ENCODE data around the gene HYKK. TPM values are rescaled to one million over a fixed set of nuclear protein-coding genes. Genes with fewer than 3 reads are reported as not detected.

The HYKK gene
- total and polyA plus RNA-seq, 9 of the 15 experiments (the other 6 are each of a cell fraction or from before 2014, with no cell fraction given) = 1.9 to 6.1 (median 4.3) TPM

DNA sequence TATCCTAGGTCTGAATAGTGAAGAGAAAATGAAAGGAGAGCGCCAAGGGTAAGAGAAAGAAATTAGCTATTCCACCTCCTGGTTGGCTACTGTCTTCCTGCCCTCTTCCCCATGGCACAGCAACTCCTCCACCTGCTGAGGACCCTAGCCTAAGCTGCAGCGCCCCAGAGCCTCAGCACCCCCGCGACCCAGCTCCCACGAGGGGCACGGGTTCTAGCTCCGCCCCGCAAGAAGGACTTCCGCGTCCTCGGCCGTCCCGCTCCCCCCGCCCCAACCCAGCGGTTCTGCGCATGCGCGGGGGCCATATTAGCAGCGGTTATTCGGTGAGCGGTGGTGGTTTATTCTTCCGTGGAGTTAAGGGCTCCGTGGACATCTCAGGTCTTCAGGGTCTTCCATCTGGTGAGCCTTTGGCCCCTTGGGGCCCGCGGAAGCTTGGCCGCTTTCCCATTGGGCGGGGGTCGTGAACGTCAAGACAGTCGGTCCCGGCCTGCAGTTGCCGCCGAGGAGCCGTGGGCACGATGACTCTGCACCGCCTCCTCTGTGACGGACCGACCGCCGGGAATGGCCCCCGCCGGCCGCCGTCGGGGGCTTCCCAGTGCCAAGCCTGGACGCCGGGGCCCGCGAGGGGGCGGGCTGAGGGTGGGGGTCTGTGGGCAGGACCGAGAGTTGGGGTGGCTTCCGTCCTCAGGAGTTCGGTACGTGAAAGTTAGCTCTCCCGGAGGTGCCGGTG is 32.9 kb downstream of the HYKK start, which contains the start of gene PSMA4 (continued):
- TF ChIP-seq, protein P1, sequence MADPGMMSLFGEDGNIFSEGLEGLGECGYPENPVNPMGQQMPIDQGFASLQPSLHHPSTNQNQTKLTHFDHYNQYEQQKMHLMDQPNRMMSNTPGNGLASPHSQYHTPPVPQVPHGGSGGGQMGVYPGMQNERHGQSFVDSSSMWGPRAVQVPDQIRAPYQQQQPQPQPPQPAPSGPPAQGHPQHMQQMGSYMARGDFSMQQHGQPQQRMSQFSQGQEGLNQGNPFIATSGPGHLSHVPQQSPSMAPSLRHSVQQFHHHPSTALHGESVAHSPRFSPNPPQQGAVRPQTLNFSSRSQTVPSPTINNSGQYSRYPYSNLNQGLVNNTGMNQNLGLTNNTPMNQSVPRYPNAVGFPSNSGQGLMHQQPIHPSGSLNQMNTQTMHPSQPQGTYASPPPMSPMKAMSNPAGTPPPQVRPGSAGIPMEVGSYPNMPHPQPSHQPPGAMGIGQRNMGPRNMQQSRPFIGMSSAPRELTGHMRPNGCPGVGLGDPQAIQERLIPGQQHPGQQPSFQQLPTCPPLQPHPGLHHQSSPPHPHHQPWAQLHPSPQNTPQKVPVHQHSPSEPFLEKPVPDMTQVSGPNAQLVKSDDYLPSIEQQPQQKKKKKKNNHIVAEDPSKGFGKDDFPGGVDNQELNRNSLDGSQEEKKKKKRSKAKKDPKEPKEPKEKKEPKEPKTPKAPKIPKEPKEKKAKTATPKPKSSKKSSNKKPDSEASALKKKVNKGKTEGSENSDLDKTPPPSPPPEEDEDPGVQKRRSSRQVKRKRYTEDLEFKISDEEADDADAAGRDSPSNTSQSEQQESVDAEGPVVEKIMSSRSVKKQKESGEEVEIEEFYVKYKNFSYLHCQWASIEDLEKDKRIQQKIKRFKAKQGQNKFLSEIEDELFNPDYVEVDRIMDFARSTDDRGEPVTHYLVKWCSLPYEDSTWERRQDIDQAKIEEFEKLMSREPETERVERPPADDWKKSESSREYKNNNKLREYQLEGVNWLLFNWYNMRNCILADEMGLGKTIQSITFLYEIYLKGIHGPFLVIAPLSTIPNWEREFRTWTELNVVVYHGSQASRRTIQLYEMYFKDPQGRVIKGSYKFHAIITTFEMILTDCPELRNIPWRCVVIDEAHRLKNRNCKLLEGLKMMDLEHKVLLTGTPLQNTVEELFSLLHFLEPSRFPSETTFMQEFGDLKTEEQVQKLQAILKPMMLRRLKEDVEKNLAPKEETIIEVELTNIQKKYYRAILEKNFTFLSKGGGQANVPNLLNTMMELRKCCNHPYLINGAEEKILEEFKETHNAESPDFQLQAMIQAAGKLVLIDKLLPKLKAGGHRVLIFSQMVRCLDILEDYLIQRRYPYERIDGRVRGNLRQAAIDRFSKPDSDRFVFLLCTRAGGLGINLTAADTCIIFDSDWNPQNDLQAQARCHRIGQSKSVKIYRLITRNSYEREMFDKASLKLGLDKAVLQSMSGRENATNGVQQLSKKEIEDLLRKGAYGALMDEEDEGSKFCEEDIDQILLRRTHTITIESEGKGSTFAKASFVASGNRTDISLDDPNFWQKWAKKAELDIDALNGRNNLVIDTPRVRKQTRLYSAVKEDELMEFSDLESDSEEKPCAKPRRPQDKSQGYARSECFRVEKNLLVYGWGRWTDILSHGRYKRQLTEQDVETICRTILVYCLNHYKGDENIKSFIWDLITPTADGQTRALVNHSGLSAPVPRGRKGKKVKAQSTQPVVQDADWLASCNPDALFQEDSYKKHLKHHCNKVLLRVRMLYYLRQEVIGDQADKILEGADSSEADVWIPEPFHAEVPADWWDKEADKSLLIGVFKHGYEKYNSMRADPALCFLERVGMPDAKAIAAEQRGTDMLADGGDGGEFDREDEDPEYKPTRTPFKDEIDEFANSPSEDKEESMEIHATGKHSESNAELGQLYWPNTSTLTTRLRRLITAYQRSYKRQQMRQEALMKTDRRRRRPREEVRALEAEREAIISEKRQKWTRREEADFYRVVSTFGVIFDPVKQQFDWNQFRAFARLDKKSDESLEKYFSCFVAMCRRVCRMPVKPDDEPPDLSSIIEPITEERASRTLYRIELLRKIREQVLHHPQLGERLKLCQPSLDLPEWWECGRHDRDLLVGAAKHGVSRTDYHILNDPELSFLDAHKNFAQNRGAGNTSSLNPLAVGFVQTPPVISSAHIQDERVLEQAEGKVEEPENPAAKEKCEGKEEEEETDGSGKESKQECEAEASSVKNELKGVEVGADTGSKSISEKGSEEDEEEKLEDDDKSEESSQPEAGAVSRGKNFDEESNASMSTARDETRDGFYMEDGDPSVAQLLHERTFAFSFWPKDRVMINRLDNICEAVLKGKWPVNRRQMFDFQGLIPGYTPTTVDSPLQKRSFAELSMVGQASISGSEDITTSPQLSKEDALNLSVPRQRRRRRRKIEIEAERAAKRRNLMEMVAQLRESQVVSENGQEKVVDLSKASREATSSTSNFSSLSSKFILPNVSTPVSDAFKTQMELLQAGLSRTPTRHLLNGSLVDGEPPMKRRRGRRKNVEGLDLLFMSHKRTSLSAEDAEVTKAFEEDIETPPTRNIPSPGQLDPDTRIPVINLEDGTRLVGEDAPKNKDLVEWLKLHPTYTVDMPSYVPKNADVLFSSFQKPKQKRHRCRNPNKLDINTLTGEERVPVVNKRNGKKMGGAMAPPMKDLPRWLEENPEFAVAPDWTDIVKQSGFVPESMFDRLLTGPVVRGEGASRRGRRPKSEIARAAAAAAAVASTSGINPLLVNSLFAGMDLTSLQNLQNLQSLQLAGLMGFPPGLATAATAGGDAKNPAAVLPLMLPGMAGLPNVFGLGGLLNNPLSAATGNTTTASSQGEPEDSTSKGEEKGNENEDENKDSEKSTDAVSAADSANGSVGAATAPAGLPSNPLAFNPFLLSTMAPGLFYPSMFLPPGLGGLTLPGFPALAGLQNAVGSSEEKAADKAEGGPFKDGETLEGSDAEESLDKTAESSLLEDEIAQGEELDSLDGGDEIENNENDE (IDR thresholded peaks at IDR 0.05; ENCODE audit: low read depth, low read length) = no peak
- TF ChIP-seq PTBP1 (IDR thresholded peaks at IDR 0.05; ENCODE audit: low read depth, low read length) = no peak
- no peak for TF ChIP-seq ZNF12 (CRISPR knock-in tag; IDR thresholded peaks at IDR 0.05)
- TF ChIP-seq JUNB (CRISPR knock-in tag; conservative IDR thresholded peaks at IDR 0.05) = no peak
- TF ChIP-seq GATAD2A (IDR thresholded peaks at IDR 0.05) = no peak
- no peak for TF ChIP-seq KDM2B (CRISPR knock-in tag; IDR thresholded peaks at IDR 0.05)
- peak; percentile 50 for TF ChIP-seq BHLHE40 (IDR thresholded peaks at IDR 0.05; ENCODE audit: low read length)
- TF ChIP-seq ZNF445 (CRISPR knock-in tag; IDR thresholded peaks at IDR 0.05; ENCODE audit: low read depth) = no peak
- no peak for TF ChIP-seq NCOA2 (IDR thresholded peaks at IDR 0.05; ENCODE audit: partially characterized antibody in 2 of 2)
- no peak for TF ChIP-seq NR1H2 (CRISPR knock-in tag; IDR thresholded peaks at IDR 0.05)
- TF ChIP-seq, protein P2, sequence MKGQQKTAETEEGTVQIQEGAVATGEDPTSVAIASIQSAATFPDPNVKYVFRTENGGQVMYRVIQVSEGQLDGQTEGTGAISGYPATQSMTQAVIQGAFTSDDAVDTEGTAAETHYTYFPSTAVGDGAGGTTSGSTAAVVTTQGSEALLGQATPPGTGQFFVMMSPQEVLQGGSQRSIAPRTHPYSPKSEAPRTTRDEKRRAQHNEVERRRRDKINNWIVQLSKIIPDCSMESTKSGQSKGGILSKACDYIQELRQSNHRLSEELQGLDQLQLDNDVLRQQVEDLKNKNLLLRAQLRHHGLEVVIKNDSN (CRISPR knock-in tag; IDR thresholded peaks at IDR 0.05) = peak; percentile 7; the same call in 1 of the 2 replicates
- TF ChIP-seq, protein P3, sequence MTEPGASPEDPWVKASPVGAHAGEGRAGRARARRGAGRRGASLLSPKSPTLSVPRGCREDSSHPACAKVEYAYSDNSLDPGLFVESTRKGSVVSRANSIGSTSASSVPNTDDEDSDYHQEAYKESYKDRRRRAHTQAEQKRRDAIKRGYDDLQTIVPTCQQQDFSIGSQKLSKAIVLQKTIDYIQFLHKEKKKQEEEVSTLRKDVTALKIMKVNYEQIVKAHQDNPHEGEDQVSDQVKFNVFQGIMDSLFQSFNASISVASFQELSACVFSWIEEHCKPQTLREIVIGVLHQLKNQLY (CRISPR knock-in tag; conservative IDR thresholded peaks at IDR 0.05) = no peak
- TF ChIP-seq FOXM1 (IDR thresholded peaks at IDR 0.05; ENCODE audit: low read depth) = no peak
- 0 out of 2 replicates have a peak, but pooled peaks have one; percentile 38 for TF ChIP-seq FOXM1 (CRISPR knock-in tag; IDR thresholded peaks at IDR 0.05; ENCODE audit: low read depth)
- no peak for TF ChIP-seq OTX1 (CRISPR knock-in tag; IDR thresholded peaks at IDR 0.05)
- peak; percentile 97 for TF ChIP-seq POLR2A (conservative IDR thresholded peaks at IDR 0.05)
- TF ChIP-seq FUS (optimal IDR thresholded peaks at IDR 0.05; ENCODE audit: low read depth, low read length) = no peak
